HG03558 (cell line): ENCODE results near the gene CDC6.

ENCODE experiments used
- ATAC-seq: cut with Tn5 transposase; IDR thresholded peaks from one replicate; pipeline ENCODE4 v1.9.1; 2021; ENCODE audit warnings: moderate number of reproducible peaks; ENCODE audit not compliant: unreplicated experiment; ENCODE audit errors: extremely low read depth

The CDC6 gene

DNA sequence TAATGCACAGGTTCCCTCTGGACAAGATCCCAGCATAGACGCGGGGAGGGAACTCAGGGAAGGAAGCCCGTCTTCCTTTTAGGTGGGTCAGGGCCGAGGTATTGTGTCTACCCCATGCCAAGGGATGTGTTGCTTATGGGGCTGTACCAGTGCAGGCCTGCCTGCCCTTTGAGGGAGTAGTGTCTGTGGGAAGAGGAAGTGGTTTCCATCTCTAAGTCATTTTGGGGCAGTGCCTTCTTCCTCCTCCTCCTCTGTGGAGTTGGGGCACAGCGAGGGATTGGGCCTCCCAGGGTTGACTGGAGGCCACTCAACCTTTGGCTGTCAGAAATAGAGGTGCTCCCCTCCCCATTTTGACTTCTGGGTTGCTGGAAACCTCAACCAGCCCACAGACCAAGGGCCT is 50.4 kb downstream of the CDC6 start:
- no peak for ATAC-seq

DNA sequence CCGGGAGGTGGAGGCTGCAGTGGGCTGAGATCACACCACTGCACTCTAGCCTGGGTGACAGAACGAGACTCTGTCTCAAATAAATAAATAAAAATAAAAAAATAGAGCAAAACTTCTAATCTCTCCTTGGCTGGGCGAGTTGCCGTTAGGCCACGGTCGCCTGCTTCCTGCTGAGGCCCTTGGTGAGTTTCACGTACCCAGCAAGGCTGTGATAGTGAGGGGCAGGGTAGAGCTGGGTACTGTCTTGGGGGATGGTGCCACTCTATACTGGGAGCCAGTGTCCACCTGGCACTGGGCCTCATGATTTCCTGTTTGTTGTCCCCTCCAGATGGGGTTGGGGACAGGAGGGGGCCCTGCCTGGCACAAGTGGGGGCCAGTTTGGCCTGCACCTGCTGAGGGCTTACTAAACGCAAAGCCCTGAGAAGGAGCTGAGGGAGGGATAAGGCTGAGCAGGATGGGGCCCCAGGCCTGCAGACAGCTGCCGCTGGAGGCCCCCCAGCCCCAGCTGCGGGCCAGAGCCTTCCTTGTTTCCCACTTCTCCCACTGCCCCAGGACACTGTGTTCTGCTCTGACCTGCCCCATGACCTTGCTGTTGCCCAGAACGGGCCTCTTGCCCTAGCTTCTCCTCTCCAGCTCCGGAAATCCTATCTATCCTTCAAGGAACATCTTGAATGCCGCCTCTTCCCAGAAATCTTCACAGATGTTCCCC is 51.4 kb downstream of the CDC6 start:
- no peak for ATAC-seq

DNA sequence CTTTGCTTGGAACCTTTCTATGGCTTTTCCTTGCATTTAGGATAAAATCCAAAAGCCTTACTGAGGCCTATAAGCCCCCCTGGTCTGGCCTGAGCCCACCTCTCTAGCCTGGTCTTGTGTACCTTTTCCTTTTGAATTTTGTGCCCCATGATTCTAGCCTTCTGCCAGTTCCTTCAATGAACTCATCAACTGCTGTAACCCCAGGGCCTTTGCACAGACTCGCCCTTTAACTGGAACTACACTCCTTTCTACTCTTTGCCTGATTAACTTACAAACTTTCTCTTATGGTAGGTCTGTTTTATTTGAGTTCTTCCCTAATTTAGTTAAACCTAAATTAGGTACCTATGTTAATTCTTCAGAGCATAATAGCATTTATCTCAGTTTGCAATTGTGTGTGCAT is 52.6 kb downstream of the CDC6 start:
- no peak for ATAC-seq

DNA sequence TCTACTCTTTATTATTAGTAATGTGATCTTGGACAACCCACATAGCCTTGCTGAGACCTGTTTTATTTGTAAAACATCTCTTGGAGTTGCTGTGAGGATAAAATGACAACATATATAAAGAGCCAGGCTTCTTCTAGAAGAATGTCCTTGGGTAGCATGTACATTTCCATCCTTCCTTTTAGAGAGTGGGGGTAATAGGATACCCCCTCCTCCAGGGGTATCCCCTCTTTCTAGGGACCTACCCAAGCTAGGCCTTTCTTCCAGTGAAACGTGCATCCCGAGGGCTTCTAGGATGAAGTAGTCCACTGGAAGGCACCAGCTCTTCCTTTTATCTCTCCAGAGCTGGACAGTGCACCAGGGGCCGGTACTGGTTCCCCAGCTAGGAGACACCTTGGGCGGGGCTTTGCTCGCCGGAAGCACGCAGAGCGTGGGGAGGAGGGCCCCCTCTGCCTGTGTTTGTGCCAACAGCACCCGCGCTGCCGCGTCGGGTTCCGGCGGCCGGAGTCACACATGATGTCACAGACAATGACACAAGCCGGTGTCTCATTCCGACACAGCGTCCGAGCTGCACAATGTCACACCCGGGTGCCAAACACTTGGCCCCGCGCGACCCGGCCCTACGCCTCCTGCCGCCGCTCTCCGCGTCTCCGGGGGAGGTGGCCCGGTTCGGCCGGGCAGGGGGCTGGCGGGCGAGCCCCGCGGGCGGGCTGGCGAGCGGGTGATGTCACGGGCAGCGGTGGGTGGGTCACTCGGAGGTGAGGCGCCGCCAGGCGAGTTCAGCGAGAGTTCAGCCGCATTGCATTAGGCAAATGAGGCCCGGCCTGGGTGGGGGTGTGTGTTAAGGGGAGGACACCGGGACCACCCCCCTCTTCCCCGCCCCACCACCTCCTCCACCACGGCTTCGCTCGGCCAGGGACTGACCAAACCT is 53.5 kb downstream of the CDC6 start:
- peak; percentile 44 for ATAC-seq

DNA sequence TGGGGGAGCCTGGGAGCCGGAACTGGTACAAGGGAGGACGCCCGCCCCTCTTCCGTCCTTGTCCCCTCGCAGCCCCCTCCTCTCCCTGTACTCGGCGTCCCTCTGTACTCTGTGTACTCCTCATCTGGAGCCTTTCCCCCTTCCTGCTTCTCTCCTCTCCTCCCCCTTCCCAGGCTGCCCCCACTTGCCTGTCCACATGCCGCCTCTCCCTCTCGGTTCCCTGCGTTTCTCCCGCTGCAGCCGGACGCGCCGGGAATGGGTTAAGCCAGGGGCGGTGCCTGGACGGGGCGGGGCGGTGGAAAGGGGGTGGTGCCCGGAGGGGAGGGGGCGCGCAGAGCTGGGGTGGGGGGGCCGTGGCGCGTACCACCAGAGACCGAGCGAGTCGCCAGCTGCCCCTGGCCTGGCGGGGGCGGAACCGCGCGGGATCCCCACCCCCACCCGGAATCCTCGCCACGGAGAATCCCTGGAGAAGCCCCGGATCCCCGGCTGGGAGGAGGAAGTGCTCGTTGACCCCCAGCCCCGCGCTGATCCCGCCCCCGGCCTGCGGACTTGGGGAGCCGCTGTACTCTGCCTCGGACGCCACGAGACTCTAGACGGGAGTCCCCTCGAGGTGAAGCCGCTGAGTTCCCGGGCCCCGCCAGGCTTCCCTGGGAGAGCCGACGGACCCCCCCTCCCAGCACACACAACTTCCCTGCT is 54.3 kb downstream of the CDC6 start:
- no peak for ATAC-seq

DNA sequence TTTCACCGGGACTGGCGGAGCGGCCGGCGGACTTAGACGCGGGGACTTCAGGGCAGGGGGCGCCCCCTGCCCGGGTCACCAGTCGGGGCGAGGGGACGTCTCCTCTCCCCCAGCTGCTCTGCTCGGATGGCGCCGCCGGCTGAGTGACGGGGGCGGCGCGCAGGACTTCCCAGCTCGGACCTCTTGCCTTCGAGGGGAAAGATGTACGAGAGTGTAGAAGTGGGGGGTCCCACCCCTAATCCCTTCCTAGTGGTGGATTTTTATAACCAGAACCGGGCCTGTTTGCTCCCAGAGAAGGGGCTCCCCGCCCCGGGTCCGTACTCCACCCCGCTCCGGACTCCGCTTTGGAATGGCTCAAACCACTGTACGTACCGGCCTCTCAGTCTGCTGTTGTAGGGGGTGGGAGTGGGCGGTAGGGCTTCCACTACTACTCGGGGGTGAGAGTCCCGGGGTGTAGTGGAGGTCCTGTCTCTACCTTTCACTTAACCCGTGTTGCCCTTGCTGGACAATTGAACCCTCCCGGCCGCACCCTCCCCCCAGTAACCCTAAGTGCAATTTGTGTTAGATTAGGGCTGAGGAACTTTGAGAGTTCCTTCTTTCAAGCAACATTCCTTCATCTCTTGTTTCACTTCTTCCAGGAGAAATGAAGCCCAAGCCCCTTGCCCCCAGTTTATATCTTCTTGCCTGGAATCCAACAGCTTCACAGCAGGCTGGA is 55.0 kb downstream of the CDC6 start:
- ATAC-seq = no peak

DNA sequence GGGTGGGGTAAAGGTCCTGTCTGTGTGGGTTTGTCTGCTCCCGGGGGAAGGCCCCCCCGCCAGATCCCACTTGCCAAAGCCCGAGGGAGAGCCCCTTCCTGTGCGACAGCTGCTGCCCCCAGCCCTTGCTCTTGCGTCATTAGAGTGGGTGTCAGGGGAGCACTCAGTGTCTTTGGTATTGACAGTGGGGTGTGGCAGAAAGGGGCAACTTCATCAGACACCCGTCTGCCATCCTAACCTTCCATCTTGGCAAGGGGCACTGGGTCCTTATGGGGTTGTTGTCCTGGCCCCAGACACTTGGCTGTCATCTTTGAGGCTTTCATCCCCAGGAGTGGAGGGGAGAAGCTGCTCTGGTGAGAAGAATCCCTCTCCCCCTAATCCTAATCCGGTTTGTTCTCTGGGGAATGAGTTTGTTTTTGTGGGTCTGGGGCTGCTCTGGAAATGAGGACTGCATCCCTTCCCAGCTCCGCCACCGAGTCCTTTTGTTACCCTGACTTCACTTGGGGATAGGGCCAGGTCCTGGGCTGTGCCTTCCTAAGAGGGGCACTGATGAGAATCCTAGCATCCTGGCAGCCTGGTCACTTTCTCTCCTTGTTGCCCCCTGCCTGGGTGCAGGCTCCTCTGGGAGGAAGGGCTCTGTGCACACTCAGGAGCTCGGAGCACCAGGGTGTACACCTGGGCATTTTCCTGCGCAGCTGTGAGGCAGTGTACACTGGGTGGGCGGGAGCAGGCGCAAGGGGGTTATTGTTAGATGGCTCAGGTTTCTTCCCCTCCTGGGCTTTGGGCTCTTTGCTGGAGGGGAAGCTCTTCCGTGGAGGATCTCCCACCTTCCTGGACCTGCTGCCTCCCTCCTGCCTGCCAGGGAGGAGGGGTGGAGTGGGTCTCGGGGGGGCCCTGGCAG is 55.8 kb downstream of the CDC6 start:
- ATAC-seq = no peak

DNA sequence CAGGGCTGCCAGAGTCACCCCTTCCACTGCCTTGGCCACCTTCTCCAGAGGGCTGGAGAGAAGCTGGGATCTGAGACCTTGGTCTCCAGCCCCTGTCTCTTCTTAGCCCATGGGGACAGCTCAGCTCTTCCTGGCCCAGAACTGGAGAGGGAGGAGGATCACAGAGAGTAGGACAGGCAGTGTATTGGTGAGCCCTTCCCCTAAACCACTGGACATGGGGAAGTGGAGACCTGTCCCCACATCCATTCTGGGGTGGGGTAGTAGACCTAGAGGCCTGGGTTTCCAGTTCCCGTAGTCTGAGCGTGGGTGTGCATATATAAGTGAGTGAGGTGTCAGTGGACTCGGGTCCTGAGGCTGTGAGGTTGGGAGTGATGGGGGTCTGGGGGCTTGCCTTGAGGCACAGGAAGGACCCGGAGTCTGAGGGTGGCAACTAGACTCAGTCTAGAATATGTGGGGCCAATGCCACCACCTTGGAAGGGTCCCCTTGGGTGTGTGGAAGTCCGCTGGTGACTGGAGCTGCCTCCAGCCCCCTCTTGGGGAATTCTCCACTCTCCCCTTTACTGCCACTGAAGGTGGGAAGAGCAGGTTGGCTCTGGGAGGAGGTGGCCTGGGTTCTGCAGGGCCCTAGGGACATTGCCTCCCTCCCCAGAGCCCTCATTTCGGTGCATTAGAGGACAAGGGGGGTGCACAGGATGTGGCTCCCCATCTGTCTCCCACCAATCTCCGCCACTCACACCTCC is 56.9 kb downstream of the CDC6 start:
- no peak for ATAC-seq

DNA sequence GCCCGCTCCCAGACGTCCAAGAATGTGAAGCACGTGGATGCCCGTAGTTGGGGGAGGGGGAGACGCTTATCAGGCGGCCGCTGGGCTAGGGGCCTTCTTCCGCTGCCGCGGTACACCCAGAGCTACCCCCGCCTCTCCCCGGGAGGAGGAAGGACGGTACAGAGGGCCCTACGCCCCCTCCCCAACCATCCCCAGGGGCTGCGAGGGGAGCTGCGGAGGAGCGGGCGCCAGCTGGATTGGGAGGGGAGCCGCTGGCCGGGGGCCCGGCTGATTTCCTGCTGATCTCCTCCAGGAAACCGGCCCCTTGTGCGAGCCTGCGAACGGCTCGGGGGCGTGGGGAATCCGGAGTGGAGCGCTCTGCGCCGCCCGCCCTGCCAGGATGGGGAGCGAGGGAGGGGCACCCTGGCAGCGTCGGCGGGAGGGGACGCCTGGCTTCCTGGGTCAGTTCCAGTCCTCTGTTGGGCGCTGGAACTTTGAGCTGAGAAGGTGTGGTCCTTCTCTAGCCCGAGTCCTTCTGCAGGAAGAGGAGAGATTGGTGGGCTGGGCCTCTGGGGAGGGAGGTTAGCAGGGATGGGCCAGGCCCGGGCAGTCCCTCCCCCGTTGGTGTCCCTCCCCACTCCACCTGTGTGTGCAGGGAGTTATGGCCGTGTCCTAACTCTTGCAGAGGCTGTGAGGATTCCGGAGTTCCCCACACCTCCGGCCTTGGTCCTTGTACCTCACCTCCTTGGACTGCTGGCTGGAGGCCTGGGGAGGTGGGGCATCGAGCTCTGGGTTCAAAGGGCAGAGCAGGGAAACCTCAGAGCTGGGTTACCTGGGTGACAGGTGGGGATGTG is 57.7 kb downstream of the CDC6 start:
- ATAC-seq = no peak

DNA sequence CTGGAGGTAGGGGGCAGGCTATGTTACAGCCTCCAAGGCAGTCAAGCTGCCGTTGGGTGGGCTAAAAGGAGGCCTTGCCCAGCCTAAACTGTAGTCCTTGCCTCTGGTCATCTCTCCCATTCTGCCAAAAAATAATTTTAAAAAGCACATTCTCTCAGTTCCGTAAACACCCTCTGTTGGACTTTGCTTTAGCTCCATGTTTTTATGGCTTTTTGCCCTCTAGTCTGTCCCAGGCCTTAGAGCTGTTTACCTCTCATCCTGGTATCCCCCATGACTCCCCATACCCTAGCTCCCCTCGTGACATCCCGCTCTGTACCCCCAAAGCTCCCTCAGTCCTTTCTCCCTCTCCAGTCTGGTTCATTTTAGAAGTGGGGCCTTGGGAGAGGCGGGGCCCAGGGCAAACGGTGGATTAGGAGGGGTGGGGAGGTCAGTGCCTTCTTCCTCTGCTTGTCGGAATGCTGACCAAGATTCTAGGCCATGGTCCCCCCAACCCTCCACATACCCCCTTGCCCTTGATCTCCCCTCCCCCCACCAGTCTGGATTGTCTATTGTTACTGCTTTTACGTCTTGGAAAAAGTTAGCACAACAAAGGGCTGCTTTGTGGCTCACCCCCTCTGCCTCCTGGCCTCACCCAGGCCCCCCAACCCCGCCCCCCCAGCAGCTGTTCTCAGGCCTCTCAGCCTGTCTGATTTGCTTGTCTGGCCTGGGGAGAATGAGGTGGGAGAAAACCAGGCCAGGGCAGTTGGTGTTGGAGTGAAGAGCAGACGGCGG is 58.5 kb downstream of the CDC6 start:
- no peak for ATAC-seq

DNA sequence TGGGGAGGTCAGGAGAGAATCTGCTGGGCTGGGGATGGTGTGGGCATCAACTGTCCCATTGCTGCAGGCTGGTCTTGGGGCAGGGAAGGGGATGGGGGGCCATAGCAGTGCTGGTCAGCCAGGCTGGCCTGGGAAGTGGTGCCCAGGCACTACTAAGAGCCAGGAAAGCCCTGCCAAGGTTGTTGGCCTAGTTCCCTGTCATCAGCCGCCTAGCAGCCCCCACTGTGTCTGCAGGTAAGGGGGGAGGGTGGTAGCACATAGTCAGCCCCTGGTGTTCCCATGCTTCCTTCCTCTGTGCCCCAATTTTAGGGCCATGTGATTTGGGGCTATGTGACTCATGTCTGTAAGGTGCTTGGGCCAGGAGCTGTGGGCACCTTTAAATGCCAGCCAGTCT is 59.1 kb downstream of the CDC6 start:
- ATAC-seq = no peak

DNA sequence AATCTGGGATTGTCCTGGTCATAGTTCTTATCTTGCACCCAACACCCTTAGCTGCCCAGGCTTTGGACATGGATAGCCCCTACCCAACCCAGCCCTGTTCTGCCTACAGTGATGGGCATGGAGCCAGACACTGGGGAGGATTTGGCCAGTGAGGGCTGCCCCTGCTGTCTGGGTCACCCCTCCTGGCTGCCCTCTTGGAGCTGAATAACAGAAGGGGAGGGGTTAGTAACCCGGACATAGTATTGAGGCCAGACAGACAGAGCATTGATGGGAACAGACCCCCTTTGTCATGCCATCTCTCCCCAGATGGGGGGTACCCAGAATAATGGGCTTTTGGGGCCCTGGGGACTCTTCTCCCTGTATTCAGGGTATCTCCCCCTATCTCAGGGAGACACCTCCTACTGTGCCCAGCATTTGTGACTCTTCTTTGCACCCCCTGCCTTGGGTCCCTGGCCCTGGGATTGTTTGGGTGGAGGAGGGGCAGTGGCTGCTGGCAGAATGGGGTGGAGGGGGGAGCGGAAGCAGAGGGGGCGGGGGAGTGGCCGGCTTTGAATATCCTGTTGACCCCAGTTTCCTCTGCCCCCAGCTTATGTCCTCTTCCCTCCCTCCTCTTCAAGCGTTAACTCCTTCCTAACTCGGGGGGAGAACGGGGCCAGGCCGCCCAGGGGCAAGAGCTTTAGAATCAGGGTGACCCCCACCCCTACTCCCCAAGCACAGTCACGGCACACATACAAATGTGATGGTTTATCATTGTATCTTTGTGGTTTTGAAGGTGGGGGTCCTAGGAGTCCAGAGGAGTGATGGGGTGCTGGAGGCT is 59.8 kb downstream of the CDC6 start:
- ATAC-seq = no peak

DNA sequence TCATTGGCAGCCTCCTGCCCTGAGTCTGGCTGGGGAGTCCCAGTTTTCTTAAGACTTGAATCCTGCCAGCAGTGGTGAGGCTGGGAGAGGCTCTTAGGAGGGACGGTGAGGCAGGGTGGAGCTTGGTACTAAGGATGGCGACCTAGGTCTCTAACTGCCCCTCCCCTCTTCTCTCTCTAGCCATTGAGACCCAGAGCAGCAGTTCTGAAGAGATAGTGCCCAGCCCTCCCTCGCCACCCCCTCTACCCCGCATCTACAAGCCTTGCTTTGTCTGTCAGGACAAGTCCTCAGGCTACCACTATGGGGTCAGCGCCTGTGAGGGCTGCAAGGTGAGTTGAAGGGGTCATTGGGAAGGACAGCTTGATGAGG is 60.4 kb downstream of the CDC6 start:
- ATAC-seq = no peak

DNA sequence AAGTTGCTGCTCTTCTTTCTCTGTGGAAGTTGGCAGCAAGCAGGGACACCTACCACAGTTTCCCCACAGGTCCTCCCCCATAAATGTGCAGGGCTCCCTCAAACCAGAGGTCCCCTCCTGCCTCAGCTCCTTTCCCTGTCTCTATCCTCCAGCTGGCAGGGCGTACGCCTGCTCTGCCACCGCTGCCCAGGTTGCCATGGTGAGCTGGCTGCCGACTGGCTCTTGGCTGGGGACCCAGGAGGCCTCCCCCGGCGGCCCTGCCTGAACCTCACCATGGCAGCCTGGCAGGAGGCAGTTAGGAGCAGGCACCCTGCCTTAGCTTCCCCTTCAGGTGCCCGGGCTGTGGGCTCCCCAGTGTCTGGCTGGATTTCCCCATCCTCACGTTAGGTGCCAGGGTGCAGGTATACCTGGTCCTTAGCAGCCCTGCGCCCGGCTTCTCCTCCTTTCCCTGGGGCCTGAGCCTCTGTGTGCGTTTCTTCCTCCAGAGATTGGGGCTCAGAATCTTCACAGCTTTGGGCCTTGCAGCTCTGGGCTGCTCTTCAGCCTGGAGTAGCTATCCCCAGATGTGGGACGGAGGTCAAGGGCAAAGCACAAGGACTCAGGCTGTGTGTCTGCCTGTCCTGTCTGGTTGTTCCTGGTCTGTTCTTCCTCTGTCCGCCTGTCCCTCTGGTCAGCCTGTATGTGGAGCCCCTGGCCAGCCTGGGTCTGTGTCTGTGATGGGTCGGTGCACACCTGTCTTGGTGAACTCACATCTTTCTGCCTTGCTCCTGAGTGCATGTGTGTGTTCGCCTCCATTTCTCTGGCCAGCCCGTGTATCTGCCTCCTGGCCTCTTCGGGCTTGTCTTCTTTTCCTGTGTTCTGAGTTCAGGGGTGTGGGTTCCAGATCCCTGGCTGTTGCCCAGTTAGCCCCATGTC is 61.1 kb downstream of the CDC6 start:
- no peak for ATAC-seq

DNA sequence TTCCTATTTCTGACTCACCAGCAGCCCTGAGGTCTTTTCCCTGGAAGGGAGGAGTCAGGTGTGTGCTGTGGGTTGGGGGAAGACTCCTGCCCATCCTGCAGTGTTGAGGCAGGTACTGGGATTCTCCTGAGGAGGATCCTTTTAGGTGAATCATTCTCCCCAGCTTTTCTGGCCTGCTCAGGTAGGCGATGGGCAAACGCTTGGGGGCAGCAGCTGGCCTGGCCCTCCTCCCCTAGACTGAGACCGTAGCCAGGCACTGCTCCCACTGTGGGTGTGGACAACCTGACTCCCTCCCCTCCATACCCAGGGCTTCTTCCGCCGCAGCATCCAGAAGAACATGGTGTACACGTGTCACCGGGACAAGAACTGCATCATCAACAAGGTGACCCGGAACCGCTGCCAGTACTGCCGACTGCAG is 61.8 kb downstream of the CDC6 start:
- ATAC-seq = no peak
